Stimulated activated CD4-positive, alpha-beta T cell treated with anti-CD3 and anti-CD28 coated beads, Interleukin-12 subunit alpha, Interleukin-12 subunit beta, amount 100 ng/mL, for 48 hours (primary cell): ENCODE measurements around the gene CFAP77.
"Not testable (repeated sequence)": the region's sequence is repeated elsewhere in the genome, so short reads cannot be mapped to it uniquely, and the experiment has no call there.

Experiments
- DNase-seq, 3 donors: peaks; one replicate each; pipeline ENCODE4 v3.0.0-alpha.2; 2020; ENCODE audit warnings: low read depth in 2 of 3, low spot score in 1 of 3

Gene CFAP77

GRCh38 chr9:132545578-132545977 is 135.6 kb downstream of the CFAP77 start:
- no peak for DNase-seq

DNA sequence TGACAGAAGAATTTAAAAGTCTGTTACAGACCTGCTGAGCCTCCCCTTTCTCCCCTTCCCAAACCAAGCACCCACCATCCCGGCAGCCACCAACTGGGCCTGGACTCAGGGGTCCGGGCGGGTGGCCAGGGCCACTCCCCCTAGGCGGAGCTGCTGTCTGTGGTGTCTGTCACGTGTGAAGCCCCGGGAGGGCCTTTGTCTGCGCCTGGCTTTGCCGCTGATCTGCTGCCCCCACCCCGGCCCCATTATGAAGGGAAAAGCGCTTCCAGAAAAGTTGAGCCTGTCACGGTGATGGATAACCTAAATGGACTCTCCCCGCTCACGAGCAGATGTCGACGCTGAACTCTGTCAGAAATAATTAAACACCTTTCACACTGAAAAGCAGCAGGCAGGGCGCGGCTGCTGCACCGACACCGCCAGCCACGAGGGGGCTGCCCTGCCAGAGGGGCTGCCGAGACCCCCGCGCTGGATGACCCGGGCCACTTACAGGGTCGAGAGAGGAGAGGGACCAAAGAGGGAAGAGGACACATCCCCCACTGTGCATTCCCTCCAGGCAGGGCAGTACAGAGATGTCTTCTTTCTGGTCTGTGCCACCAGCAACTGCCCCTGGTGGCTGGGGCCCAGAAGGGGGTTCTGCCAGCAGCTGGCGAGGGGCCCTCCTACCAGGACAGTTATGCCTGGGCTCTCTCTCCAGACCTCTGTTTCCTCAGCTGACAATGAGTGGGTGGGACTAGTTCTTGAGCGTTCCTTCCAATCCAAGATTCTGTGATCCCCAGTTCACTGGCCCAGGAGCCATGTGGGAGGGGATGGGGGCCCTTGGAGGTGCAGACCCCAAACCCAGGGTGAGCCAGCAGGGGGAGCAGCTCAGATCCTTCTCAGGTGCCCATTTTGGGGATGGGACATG is 136.4 kb downstream of the CFAP77 start:
- DNase-seq = no peak

- no peak for DNase-seq
Observed at GRCh38 chr9:132547052-132547431, 137.0 kb downstream of the CFAP77 start.

DNA sequence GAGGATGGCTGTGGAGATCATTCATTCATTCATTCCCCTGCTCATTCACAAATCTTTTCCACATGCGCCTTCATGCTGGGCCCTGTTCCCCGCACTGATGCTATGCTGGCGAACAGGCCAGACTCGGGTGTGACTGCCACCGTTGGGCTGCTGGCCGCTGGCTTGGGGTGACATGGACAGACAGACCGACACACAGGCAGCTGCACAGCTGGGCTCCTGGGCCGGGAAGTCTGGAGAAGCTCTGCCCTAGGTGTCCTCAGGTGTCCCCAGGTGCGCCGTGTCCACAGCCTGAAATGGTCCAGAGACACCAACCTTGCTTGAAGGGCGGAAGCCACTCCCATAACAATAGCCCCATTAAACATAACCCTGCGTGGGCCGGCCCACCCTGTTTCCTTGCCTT is 137.4 kb downstream of the CFAP77 start:
- no peak for DNase-seq

DNA sequence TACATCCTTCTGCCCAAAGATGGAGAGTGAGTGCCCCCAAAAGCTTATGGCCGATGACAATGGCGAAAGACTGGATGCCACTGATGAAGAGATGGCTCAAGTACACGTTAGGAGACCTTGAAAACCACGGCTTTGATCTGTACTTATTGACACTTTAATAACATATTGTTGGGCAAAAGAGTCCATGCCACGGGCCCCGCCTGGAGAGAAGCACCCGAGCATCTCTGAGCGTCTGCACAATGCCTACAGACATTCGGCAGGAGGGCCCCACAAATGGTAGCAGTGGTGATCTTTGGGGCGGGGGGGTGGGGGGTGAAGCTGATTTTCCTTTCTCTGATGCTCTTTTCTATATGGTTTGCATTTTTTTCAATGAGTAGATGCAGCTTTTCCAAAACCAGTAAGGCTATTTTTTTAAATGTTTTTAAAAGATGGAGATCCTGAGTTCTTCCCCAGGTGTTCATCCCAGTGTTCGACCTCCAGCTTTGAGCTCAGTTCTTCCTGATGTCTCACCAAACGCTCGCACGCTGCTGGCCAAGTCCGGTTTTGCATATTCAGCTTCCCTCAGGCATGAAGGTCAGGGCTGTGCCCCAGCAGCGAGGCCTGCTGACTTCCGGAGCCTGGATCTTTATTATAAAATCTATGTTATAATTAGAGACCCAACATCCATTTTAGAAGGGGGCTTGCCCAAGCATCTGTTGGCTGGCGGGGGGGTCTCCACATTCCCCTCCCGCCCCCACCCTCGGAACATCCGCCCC is 138.1 kb downstream of the CFAP77 start:
- DNase-seq = no peak

- no peak for DNase-seq
Observed at GRCh38 chr9:132548751-132549640, 139.0 kb downstream of the CFAP77 start.

GRCh38 chr9:132551556-132551955 is 141.5 kb downstream of the CFAP77 start:
- DNase-seq = no peak

DNA sequence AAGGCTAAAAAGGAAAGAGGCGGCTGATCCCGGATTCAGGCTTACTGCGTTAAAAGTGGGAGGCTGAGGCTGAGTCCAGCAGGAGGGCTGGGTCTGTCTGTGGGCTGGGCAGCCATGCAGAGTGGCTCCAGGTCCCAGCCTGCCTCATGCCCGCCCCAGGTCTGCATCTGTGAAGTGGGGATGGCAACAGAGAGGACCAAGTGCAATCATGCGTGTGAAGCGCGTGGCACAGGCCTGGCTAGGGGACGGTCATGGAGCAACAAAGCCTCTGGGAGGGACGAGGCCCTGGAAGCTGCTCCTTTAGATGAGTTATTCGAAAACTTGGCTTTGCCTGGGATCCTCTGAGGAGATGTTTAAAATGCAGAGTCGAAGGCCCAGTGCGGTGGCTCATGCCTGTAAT is 142.0 kb downstream of the CFAP77 start:
- no peak for DNase-seq

DNA sequence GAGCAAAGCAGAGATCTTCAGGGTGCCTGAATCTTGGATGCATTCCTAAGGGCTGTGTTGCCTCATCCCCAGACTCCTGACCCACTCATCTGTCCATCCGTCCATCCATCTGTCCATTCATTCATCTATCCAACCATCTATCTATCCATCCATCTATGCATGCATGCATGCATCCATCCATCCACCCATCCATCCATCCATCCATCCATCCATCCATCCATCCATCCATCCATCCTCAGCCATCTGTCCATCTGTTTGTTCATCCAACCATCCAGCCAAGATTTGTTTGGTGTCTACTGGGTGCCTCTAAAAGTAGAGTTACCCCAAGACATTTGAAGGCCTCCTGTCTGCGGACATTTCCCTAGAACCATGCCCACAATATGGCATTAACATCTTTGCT is 144.7 kb downstream of the CFAP77 start:
- no peak for DNase-seq

DNA sequence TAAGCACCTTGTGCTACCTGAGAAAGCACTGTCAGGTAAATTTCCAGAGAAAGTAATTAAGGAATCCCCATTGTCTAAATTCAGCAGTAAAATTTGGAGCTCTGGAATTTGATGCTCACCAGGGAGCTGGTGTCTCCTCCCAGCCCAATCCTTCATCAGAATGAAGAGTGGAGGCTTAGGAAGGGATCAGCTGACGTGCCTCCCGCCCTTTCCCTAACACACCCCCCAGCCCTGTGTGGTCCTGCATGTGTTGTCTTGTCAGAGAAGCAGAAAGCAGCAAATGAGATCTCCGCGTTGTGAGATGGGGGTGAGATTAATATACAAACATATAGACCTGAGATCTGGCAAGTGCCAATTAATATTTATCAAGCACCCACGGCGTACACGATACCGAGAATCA is 145.5 kb downstream of the CFAP77 start:
- DNase-seq = no peak

DNA sequence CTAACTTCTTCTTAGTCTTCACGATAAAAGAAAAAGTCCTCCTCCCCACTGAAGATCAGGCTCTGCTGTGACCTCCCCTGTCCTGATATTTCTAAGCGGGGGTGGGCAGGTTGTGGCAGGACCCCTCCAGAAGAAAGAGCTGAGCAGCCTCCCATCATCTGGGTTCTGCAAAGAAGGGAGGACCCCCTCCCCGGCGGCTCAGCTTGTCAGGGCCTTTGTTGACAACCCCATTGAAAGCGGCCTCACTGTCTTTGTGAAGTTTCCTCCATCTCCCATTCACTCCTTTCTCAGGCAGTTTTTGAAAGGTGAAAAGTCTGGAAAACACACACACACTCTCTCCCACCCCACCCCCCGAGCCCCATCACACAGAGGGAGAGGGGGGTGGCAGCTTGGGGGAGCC is 146.2 kb downstream of the CFAP77 start:
- no peak for DNase-seq

- no peak for DNase-seq
Observed at GRCh38 chr9:132556714-132557113, 146.7 kb downstream of the CFAP77 start.

DNA sequence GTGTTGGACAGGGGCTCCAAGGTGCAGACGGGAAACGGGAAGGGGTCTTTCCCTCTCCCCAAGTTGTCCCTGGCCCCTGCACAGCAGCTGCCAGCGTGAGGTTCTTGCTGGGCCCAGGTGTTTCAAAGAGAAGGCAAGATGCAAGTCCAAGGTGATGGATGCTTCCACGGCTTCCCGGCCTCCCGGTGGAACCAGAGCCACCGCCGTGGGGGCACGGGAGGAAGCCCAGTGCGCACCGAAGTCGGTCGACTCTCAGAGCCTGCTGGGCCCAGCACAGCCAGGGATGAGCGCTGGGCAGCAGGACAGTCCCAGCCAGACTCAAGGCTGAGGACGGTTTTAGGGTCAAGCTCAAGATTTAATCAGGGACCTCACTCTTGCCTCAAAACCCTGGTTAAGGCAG is 147.1 kb downstream of the CFAP77 start:
- no peak for DNase-seq

GRCh38 chr9:132559711-132560110 is 149.7 kb downstream of the CFAP77 start:
- no peak for DNase-seq

DNA sequence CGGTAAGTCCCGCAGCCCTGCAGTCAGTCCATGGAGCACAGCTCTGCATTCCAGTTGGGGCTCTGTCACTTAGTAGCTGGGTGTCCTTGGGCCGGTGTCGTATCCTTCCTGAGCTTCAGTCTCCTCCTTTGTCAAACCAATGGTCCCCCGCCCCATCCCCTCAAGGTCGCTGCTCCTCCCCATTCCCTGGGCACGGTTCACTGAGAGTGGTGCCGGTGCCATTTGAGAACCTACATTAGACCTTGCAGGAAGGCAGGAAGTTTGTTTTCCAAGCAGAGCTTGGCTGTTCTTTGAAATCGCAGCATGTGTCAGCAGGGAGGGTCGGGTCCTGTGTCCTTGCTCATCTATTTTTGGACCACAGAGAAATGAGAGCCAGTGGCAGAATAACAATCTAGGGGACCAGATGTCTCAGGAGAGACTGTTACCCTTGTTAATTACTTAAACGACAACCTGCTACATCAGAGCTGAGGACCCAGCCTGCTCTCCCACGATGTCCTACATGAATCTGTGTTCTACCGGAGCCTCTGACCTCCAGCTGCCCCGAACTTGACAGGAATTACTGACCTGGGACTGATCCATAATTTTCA is 150.7 kb downstream of the CFAP77 start:
- DNase-seq = no peak

DNA sequence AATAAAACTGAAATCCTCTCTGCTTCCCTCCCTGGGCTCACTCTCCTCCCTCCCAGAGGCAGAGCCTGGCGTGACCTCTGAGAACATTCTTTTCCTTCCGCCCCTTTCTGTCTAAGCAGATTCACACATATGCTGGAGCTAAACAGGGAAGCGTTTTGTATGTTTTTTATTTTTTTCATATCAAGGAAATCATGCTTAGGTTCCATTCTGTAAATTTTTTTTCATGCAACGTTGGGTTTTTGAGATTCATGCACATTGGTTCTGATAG is 152.2 kb downstream of the CFAP77 start:
- DNase-seq = no peak

DNA sequence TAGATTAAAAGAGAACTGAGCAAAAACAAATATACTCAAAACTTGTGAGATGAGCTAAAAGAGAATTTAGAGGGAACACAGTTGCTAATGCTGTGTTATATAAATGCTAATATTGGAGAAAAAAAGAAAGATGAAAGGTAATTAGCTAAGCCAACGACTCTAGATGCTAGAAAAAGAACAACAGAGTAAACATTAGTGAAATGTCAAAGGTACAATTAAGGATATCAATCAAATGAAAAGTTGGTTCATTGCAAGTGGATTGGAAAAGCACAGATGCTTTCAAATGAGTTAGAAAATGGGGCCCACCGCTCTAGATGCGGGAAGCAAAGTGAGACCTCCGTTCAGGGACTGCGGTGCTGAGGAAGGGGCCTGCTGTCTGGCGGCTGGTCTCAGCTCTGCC is 154.5 kb downstream of the CFAP77 start:
- no peak for DNase-seq

- DNase-seq = not testable (repeated sequence)
Observed at GRCh38 chr9:132568787-132569186, 158.8 kb downstream of the CFAP77 start.

GRCh38 chr9:132571806-132572600 is 162.0 kb downstream of the CFAP77 start:
- no peak for DNase-seq

GRCh38 chr9:132572921-132573320 is 162.9 kb downstream of the CFAP77 start:
- DNase-seq = no peak
